SK-N-SH treated with all-trans-retinoic acid at 6 μM for 48 hours (cell line): ENCODE data around the gene LIN9.
"Not testable (repeated sequence)": the region's sequence is repeated elsewhere in the genome, so short reads cannot be mapped to it uniquely, and the experiment has no call there.

Source experiments
- ATAC-seq: fragments of 200-7000 bp; cut with Tn5 transposase; 3 replicates; pipeline ENCODE4 v1.9.1; 2020; ENCODE audit warnings: mild to moderate bottlenecking, moderate library complexity
- ARNTL ChIP-seq: fragments of 450-650 bp; formaldehyde crosslinking; IDR thresholded peaks from 2 replicates; pipeline ENCODE4 v1.5.0; 2020; ENCODE audit warnings: low read depth, mild to moderate bottlenecking, moderate library complexity, borderline replicate concordance
- BACH2 ChIP-seq: fragments of 250-450 bp; sonication (Bioruptor Pico); IDR thresholded peaks from 2 replicates; pipeline ENCODE4 v1.9.0; 2021; ENCODE audit warnings: mild to moderate bottlenecking, borderline replicate concordance
- CSDC2 ChIP-seq: fragments of 250-450 bp; sonication (Bioruptor Pico); IDR thresholded peaks from 2 replicates; pipeline ENCODE4 v1.5.0; 2020; ENCODE audit warnings: mild to moderate bottlenecking, moderate library complexity
- ESRRG ChIP-seq: fragments of 250-450 bp; sonication (Bioruptor Pico); IDR thresholded peaks from 2 replicates; pipeline ENCODE4 v1.6.1; 2021; ENCODE audit warnings: mild to moderate bottlenecking
- ISL1 ChIP-seq: fragments of 250-450 bp; sonication (Bioruptor Pico); IDR thresholded peaks from 2 replicates; pipeline ENCODE4 v2.1.2; 2022; ENCODE audit warnings: mild to moderate bottlenecking, moderate library complexity
- OSR1 ChIP-seq: fragments of 250-450 bp; sonication (Bioruptor Pico); IDR thresholded peaks from 2 replicates; pipeline ENCODE4 v1.8.0; 2022; ENCODE audit warnings: moderate library complexity, mild to moderate bottlenecking, inconsistent platforms
- PPARA ChIP-seq: fragments of 250-450 bp; sonication (Bioruptor Pico); IDR thresholded peaks from 2 replicates; pipeline ENCODE4 v1.5.0; 2020; ENCODE audit warnings: mild to moderate bottlenecking, borderline replicate concordance
- RARB ChIP-seq: fragments of 250-450 bp; sonication (Bioruptor Pico); IDR thresholded peaks from 2 replicates; pipeline ENCODE4 v1.8.0; 2021; ENCODE audit warnings: mild to moderate bottlenecking, moderate library complexity
- SNAI2 ChIP-seq: fragments of 250-450 bp; sonication (Bioruptor Pico); IDR thresholded peaks from 2 replicates; pipeline ENCODE4 v1.5.0; 2020; ENCODE audit warnings: mild to moderate bottlenecking, moderate library complexity
- TCF4 ChIP-seq: fragments of 250-450 bp; sonication (Bioruptor Pico); IDR thresholded peaks from 2 replicates; pipeline ENCODE4 v1.8.0; 2021; ENCODE audit warnings: mild to moderate bottlenecking, moderate library complexity, borderline replicate concordance
- TOX ChIP-seq: fragments of 250-450 bp; sonication (Bioruptor Pico); IDR thresholded peaks from 2 replicates; pipeline ENCODE4 v1.8.0; 2021; ENCODE audit warnings: mild to moderate bottlenecking, moderate library complexity, borderline replicate concordance
- ZC3H10 ChIP-seq: fragments of 250-450 bp; sonication (Bioruptor Pico); IDR thresholded peaks from 2 replicates; pipeline ENCODE4 v1.5.1; 2021; ENCODE audit warnings: mild to moderate bottlenecking, moderate library complexity
- ZFP3 ChIP-seq: fragments of 250-450 bp; sonication (Bioruptor Pico); IDR thresholded peaks from 2 replicates; pipeline ENCODE4 v1.5.0; 2020; ENCODE audit warnings: mild to moderate bottlenecking, moderate library complexity
- ZFP30 ChIP-seq: fragments of 450-650 bp; formaldehyde crosslinking; IDR thresholded peaks from 2 replicates; pipeline ENCODE4 v1.5.0; 2022; ENCODE audit warnings: mild to moderate bottlenecking, moderate library complexity
- ZNF565 ChIP-seq: fragments of 450-650 bp; formaldehyde crosslinking; conservative IDR thresholded peaks from 2 replicates; pipeline ENCODE4 v1.5.0; 2020; ENCODE audit warnings: low read depth, mild to moderate bottlenecking, moderate library complexity
- TF ChIP-seq, protein P1 (sequence below): fragments of 250-450 bp; sonication (Bioruptor Pico); IDR thresholded peaks from 2 replicates; pipeline ENCODE4 v1.5.1; 2020; ENCODE audit warnings: low read depth, mild to moderate bottlenecking, moderate library complexity
- TF ChIP-seq, protein P2 (sequence below): fragments of 250-450 bp; sonication (Bioruptor Pico); IDR thresholded peaks from 2 replicates; pipeline ENCODE4 v1.8.0; 2020; ENCODE audit warnings: mild to moderate bottlenecking, moderate library complexity, borderline replicate concordance
- TF ChIP-seq, protein P3 (sequence below): fragments of 250-450 bp; sonication (Bioruptor Pico); IDR thresholded peaks from 2 replicates; pipeline ENCODE4 v1.5.0; 2020; ENCODE audit warnings: mild to moderate bottlenecking, moderate library complexity
- TF ChIP-seq, protein P4 (sequence below): fragments of 250-450 bp; sonication (Bioruptor Pico); IDR thresholded peaks from 2 replicates; pipeline ENCODE4 v1.5.1; 2021; ENCODE audit warnings: mild to moderate bottlenecking, moderate library complexity
- TF ChIP-seq, protein P5 (sequence below): fragments of 250-450 bp; sonication (Bioruptor Pico); IDR thresholded peaks from 2 replicates; pipeline ENCODE4 v1.8.0; 2021; ENCODE audit warnings: low read depth, mild to moderate bottlenecking, moderate library complexity, borderline replicate concordance

The LIN9 gene

DNA sequence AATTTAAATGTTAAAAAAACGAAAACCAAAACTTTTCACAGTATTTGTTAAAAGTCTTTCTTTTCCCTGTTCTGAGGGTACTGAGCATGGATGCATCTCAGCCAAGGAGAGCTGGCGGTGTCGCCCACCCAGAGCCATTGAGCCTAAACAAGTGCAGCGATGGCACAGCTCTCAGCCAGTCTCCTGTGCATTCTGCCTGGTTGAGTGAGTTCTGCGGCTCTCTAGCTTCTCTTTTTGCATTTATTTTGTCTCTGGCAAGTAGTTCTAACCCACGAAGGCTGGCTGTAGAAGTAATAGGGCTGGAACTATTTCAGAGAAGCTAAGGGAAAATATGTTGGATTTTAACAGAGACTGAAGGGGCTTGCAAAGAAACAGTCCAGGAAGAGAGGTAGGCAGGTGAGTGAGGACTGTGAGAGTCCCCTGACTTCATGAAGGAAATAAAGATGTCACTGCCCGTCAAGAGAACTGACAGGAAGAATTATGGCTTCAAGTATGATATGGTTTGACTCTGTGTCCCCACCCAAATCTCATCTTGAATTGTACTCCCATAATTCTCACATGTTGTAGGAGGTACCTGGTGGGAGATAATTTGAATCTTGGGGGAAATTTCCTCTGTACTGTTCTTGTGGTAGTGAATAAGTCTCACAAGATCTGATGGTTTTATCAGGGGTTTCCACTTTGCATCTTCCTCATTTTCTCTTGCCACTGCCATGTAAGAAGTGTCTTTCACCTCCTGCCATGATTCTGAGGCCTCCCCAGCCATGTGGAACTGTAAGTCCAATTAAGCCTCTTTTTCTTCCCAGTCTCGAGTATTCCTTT lies 35.7 kb upstream of the LIN9 start:
- no peak for ATAC-seq
- TF ChIP-seq OSR1 (CRISPR knock-in tag): no peak
- TF ChIP-seq BACH2 (CRISPR knock-in tag): no peak
- no peak for TF ChIP-seq SNAI2
- no peak for TF ChIP-seq RARB (CRISPR knock-in tag)
- no peak for TF ChIP-seq ZNF565 (CRISPR knock-in tag)
- TF ChIP-seq, protein P1, sequence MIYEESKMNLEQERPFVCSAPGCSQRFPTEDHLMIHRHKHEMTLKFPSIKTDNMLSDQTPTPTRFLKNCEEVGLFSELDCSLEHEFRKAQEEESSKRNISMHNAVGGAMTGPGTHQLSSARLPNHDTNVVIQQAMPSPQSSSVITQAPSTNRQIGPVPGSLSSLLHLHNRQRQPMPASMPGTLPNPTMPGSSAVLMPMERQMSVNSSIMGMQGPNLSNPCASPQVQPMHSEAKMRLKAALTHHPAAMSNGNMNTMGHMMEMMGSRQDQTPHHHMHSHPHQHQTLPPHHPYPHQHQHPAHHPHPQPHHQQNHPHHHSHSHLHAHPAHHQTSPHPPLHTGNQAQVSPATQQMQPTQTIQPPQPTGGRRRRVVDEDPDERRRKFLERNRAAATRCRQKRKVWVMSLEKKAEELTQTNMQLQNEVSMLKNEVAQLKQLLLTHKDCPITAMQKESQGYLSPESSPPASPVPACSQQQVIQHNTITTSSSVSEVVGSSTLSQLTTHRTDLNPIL (CRISPR knock-in tag): no peak
- TF ChIP-seq, protein P2, sequence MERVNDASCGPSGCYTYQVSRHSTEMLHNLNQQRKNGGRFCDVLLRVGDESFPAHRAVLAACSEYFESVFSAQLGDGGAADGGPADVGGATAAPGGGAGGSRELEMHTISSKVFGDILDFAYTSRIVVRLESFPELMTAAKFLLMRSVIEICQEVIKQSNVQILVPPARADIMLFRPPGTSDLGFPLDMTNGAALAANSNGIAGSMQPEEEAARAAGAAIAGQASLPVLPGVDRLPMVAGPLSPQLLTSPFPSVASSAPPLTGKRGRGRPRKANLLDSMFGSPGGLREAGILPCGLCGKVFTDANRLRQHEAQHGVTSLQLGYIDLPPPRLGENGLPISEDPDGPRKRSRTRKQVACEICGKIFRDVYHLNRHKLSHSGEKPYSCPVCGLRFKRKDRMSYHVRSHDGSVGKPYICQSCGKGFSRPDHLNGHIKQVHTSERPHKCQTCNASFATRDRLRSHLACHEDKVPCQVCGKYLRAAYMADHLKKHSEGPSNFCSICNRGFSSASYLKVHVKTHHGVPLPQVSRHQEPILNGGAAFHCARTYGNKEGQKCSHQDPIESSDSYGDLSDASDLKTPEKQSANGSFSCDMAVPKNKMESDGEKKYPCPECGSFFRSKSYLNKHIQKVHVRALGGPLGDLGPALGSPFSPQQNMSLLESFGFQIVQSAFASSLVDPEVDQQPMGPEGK (CRISPR knock-in tag): no peak
- TF ChIP-seq ZFP30 (CRISPR knock-in tag): no peak
- TF ChIP-seq TOX: no peak
- TF ChIP-seq ZFP3: no peak
- no peak for TF ChIP-seq ARNTL (CRISPR knock-in tag)
- no peak for TF ChIP-seq ESRRG (CRISPR knock-in tag)
- TF ChIP-seq, protein P3, sequence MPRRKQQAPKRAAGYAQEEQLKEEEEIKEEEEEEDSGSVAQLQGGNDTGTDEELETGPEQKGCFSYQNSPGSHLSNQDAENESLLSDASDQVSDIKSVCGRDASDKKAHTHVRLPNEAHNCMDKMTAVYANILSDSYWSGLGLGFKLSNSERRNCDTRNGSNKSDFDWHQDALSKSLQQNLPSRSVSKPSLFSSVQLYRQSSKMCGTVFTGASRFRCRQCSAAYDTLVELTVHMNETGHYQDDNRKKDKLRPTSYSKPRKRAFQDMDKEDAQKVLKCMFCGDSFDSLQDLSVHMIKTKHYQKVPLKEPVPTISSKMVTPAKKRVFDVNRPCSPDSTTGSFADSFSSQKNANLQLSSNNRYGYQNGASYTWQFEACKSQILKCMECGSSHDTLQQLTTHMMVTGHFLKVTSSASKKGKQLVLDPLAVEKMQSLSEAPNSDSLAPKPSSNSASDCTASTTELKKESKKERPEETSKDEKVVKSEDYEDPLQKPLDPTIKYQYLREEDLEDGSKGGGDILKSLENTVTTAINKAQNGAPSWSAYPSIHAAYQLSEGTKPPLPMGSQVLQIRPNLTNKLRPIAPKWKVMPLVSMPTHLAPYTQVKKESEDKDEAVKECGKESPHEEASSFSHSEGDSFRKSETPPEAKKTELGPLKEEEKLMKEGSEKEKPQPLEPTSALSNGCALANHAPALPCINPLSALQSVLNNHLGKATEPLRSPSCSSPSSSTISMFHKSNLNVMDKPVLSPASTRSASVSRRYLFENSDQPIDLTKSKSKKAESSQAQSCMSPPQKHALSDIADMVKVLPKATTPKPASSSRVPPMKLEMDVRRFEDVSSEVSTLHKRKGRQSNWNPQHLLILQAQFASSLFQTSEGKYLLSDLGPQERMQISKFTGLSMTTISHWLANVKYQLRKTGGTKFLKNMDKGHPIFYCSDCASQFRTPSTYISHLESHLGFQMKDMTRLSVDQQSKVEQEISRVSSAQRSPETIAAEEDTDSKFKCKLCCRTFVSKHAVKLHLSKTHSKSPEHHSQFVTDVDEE (CRISPR knock-in tag): no peak
- TF ChIP-seq, protein P4, sequence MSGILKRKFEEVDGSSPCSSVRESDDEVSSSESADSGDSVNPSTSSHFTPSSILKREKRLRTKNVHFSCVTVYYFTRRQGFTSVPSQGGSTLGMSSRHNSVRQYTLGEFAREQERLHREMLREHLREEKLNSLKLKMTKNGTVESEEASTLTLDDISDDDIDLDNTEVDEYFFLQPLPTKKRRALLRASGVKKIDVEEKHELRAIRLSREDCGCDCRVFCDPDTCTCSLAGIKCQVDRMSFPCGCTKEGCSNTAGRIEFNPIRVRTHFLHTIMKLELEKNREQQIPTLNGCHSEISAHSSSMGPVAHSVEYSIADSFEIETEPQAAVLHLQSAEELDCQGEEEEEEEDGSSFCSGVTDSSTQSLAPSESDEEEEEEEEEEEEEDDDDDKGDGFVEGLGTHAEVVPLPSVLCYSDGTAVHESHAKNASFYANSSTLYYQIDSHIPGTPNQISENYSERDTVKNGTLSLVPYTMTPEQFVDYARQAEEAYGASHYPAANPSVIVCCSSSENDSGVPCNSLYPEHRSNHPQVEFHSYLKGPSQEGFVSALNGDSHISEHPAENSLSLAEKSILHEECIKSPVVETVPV (CRISPR knock-in tag): no peak
- TF ChIP-seq ISL1: no peak
- TF ChIP-seq ZC3H10 (CRISPR knock-in tag): no peak
- no peak for TF ChIP-seq CSDC2

DNA sequence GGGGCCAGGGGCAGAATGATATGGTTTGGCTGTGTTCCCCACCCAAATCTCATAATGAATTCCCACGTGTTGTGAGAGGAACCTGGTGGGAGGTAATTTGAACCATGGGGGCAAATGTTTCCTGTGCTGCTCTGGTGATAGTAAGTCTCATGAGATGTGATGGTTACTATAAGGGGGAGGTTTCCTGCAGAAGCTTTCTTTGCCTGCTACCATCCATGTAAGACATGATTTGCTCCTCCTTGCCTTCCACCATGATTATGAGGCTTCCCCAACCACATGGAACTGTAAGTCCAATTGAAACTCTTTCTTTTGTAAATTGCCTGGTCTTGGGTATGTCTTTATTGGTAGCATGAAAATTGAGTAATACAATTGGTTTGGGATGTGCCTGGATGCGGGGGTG lies 33.7 kb upstream of the LIN9 start:
- ATAC-seq: no peak
- TF ChIP-seq PPARA: no peak
- TF ChIP-seq CSDC2: no peak
- TF ChIP-seq ZNF565 (CRISPR knock-in tag): no peak
- no peak for TF ChIP-seq ZFP3
- no peak for TF ChIP-seq TCF4 (CRISPR knock-in tag)
- no peak for TF ChIP-seq ISL1
- no peak for TF ChIP-seq TOX
- TF ChIP-seq OSR1 (CRISPR knock-in tag): no peak
- TF ChIP-seq ARNTL (CRISPR knock-in tag): no peak
- TF ChIP-seq RARB (CRISPR knock-in tag): no peak
- TF ChIP-seq SNAI2: no peak
- TF ChIP-seq, protein P5, sequence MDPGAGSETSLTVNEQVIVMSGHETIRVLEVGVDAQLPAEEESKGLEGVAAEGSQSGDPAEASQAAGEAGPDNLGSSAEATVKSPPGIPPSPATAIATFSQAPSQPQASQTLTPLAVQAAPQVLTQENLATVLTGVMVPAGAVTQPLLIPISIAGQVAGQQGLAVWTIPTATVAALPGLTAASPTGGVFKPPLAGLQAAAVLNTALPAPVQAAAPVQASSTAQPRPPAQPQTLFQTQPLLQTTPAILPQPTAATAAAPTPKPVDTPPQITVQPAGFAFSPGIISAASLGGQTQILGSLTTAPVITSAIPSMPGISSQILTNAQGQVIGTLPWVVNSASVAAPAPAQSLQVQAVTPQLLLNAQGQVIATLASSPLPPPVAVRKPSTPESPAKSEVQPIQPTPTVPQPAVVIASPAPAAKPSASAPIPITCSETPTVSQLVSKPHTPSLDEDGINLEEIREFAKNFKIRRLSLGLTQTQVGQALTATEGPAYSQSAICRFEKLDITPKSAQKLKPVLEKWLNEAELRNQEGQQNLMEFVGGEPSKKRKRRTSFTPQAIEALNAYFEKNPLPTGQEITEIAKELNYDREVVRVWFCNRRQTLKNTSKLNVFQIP: no peak

DNA sequence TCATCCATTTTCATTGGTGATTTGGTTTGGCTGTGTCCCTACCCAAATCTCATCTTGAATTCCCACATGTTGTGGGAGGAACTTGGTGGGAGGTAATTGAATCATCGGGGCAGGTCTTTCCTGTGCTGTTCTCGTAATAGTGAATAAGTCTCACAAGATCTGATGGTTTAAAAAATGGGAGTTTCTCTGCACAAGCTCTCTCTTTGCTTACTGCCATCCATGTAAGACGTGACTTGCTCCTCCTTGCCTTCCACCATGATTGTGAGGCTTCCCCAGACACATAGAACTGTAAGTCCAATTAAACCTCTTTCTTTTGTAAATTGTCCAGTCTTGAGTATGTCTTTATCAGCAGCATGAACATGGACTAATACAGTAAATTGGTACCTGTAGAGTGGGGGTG lies 31.1 kb upstream of the LIN9 start:
- ATAC-seq: not testable (repeated sequence)
